RWPE1 (cell line): ENCODE measurements around the gene PHF12.

Experiments used
- CTCF ChIA-PET: fragments of 350-600 bp; sonication (Branson Sonifier 250); formaldehyde crosslinking; extraction: SDS; loops from one replicate; lab custom pipeline; 2021; lab: Yijun Ruan, JAX
- POLR2A ChIA-PET: fragments of 400-600 bp; formaldehyde crosslinking; extraction: SDS; loops from one replicate; lab custom pipeline; 2020; ENCODE audit warnings: antibody characterized with exemption; ENCODE audit not compliant: low non-redundant PET; lab: Yijun Ruan, JAX
- DNase-seq: peaks from one replicate; pipeline ENCODE4 v3.0.0; 2012; ENCODE audit warnings: low spot score
- H3K27ac ChIP-seq: fragments of 450-650 bp; 2 replicates; pipeline ENCODE4 v1.5.1; 2017
- CTCF ChIP-seq: fragments of 450-650 bp; conservative IDR thresholded peaks from 2 replicates; pipeline ENCODE4 v1.5.1; 2017; ENCODE audit warnings: low read depth, mild to moderate bottlenecking

Gene PHF12

DNA sequence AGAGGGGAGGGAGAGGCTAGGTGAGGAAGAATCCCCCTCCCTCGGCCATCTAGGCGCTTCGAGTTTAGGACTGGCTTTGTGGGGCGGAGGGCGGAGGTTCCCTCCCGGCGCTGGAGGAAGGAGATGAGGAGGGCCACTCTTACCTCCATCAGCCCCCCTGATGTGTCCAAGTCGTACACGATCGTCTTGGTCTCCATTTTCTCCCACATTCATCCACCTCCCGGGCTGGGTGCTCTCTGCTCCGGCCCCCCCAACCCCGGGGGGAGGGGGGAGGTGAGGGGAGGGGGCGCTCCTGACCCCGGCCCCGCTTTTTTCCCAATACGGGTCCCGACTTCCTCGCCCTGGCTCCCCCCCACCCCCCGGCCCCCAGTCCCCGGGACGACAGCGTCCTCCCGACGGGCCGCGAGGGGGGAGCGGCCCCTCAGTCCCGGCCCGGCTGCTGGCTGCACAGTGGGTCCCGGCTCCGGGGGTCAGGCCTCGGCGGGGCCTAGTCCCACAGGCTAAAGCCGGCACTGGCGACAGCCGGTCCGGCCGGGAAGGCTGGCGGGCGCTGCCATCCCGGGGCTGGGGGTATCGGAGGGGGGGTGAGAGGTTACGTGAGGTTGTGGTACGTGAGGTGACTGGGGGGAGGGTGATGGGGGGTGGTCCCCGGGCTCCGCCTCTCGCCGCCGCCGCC, 428 bp downstream of the PHF12 start:
- no peak for DNase-seq
- H3K27ac ChIP-seq, result peak overlapping the region; percentile 96
- no peak for TF ChIP-seq CTCF
- POLR2A ChIA-PET, result interaction anchor here (0.5 to 1.4 kb wide), 3 partner anchors 117 to 231 kb away, joined by 4 to 8 read pairs (median 4); partner anchors contain the start of gene RPL23A
- CTCF ChIA-PET, result interaction anchor here (3.3 kb wide), 1 partner anchor 224 kb away, joined by 20 read pairs; the partner anchor contains the start of gene TLCD1

GRCh38 chr17:28950017-28950751, 1.1 kb downstream of the PHF12 start:
- TF ChIP-seq CTCF, result no peak
- H3K27ac ChIP-seq, result peak overlapping the region; percentile 96
- DNase-seq, result peak; percentile 26
- CTCF ChIA-PET, result interaction anchor here (0.6 to 3.3 kb wide), 3 partner anchors 15 to 224 kb away, joined by 3 to 20 read pairs (median 3); partner anchors contain the start of gene TLCD1
- POLR2A ChIA-PET, result interaction anchor here (0.8 to 1.2 kb wide), 2 partner anchors 205 to 224 kb away, joined by 3 read pairs; no protein-coding TSS in a partner anchor

GRCh38 chr17:28949185-28950016, 1.9 kb downstream of the PHF12 start:
- DNase-seq, result peak; percentile 46
- peak overlapping the region; percentile 96 for H3K27ac ChIP-seq
- POLR2A ChIA-PET, result interaction anchor here (0.6 to 1.2 kb wide), 3 partner anchors 204 to 227 kb away, joined by 3 to 10 read pairs (median 3); no protein-coding TSS in a partner anchor
- CTCF ChIA-PET, result interaction anchor here (0.6 to 3.3 kb wide), 5 partner anchors 16 to 223 kb away, joined by 3 to 20 read pairs (median 4); partner anchors contain the start of gene TLCD1
- TF ChIP-seq CTCF, result no peak

DNA sequence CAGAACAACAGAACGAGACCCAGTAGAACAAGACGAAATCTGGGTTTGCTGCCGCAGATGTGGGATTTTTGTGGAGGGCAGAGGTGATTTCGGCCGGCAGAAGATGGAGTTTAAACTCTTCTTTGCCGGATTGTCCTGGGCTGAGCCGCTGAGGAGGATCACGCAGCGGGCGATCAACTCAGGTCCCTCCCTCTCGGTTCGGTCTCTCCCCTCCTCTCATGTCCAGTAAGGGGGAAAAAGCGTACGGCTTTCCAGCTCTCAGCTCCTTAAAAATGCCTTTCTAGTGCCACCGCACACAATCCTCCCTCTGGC, 2.5 kb downstream of the PHF12 start:
- DNase-seq, result no peak

DNA sequence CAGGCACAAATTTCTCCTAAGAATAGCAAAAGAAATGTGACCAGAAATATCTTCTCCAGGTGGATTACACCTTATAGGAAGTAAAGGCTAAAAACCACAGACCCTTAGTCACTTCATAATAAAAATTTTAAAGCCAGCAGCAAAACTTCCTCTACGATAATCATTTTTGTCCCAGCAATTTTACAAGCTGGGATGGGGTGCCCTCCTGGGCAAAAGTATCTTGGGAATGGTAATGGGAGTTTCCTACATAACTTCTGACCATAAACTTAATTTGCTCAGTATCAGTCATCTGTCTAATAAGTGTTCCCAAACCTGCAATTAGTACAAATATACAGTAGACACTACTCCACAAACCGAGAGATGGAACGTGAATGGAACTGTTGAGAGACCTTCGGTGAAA, 3.0 kb downstream of the PHF12 start:
- no peak for DNase-seq
- CTCF ChIA-PET, result interaction anchor here (0.5 to 1.0 kb wide), 4 partner anchors 166 to 194 kb away, joined by 4 to 7 read pairs (median 5); no protein-coding TSS in a partner anchor
- POLR2A ChIA-PET, result interaction anchor here (0.6 to 0.7 kb wide), 2 partner anchors 183 to 222 kb away, joined by 3 read pairs; no protein-coding TSS in a partner anchor
- TF ChIP-seq CTCF, result no peak
- peak overlapping the region; percentile 96 for H3K27ac ChIP-seq

More for the DNA sequence above, 2.5 kb downstream of the PHF12 start:
- POLR2A ChIA-PET, result interaction anchor here (0.6 to 0.7 kb wide), 2 partner anchors 183 to 222 kb away, joined by 3 read pairs; no protein-coding TSS in a partner anchor
- TF ChIP-seq CTCF, result no peak
- CTCF ChIA-PET, result interaction anchor here (0.5 to 3.3 kb wide), 4 partner anchors 166 to 222 kb away, joined by 4 to 20 read pairs (median 5); partner anchors contain the start of gene TLCD1
- peak overlapping the region; percentile 96 for H3K27ac ChIP-seq
